MM.1S (cell line): Measurements from ENCODE around the gene PTPRE.

ENCODE experiments used
- DNase-seq: peaks from one replicate; pipeline ENCODE4 v3.0.0-alpha.2; 2015
- H2AFZ ChIP-seq: fragments of 300-600 bp; sonication (generic); 2 replicates; pipeline ENCODE4 v1.6.0; 2016; ENCODE audit warnings: antibody characterized with exemption, low read length
- H3F3A ChIP-seq: fragments of 300-600 bp; sonication (generic); 2 replicates; pipeline ENCODE4 v1.6.1; 2016; ENCODE audit warnings: mild to moderate bottlenecking, antibody characterized with exemption, low read length, moderate library complexity, mixed read lengths; ENCODE audit not compliant: insufficient read depth
- H3K27ac ChIP-seq: fragments of 300-600 bp; sonication (generic); 2 replicates; pipeline ENCODE4 v1.5.1; 2016; ENCODE audit warnings: mild to moderate bottlenecking, low read length
- H3K27me3 ChIP-seq: fragments of 300-600 bp; sonication (generic); replicated peaks from 2 replicates; pipeline ENCODE4 v1.6.0; 2016; ENCODE audit warnings: low read length; ENCODE audit not compliant: insufficient read depth
- H3K36me3 ChIP-seq: fragments of 300-600 bp; sonication (generic); replicated peaks from 2 replicates; pipeline ENCODE4 v1.6.1; 2016; ENCODE audit warnings: mild to moderate bottlenecking, low read length, mixed read lengths; ENCODE audit not compliant: insufficient read depth
- H3K4me1 ChIP-seq: fragments of 300-600 bp; sonication (generic); 2 replicates; pipeline ENCODE4 v1.6.1; 2016; ENCODE audit warnings: low read length, mixed read lengths
- H3K4me2 ChIP-seq: fragments of 300-600 bp; sonication (generic); 2 replicates; pipeline ENCODE4 v1.6.0; 2016; ENCODE audit warnings: low read depth, low read length
- H3K4me3 ChIP-seq: fragments of 300-600 bp; sonication (generic); 2 replicates; pipeline ENCODE4 v1.5.1; 2016; ENCODE audit warnings: low read length, mixed read lengths
- H3K79me2 ChIP-seq: fragments of 300-600 bp; sonication (generic); 2 replicates; pipeline ENCODE4 v1.6.1; 2016; ENCODE audit warnings: mixed run types, low read length, mixed read lengths
- H3K9ac ChIP-seq: fragments of 300-600 bp; sonication (generic); 2 replicates; pipeline ENCODE4 v1.6.1; 2016; ENCODE audit warnings: low read length, mixed read lengths
- H3K9me2 ChIP-seq: fragments of 300-600 bp; sonication (generic); replicated peaks from 2 replicates; pipeline ENCODE4 v1.6.1; 2016; ENCODE audit warnings: mild to moderate bottlenecking, low read length, mixed read lengths; ENCODE audit not compliant: insufficient read depth
- H3K9me3 ChIP-seq: fragments of 300-600 bp; sonication (generic); replicated peaks from 2 replicates; pipeline ENCODE4 v1.6.1; 2016; ENCODE audit warnings: mild to moderate bottlenecking, low read length, mixed read lengths; ENCODE audit not compliant: insufficient read depth
- H4K20me1 ChIP-seq: fragments of 300-600 bp; sonication (generic); 2 replicates; pipeline ENCODE4 v1.6.1; 2016; ENCODE audit warnings: mild to moderate bottlenecking, low read length, moderate library complexity, mixed read lengths; ENCODE audit not compliant: insufficient read depth
- EZH2 ChIP-seq: fragments of 300-600 bp; sonication (generic); optimal IDR thresholded peaks from 2 replicates; pipeline ENCODE3; 2017; ENCODE audit warnings: low read depth, mild to moderate bottlenecking, antibody characterized with exemption, low read length, mixed read lengths
- EZH2phosphoT487 ChIP-seq: fragments of 300-600 bp; sonication (generic); IDR thresholded peaks from 2 replicates; pipeline ENCODE4 v1.6.1; 2018; ENCODE audit warnings: antibody characterized with exemption, low read length
- TF ChIP-seq, protein P1 (sequence below): fragments of 300-600 bp; sonication (generic); IDR thresholded peaks from 2 replicates; pipeline ENCODE4 v1.5.1; 2016; ENCODE audit warnings: antibody characterized with exemption, low read length, mixed read lengths

Gene PTPRE

DNA sequence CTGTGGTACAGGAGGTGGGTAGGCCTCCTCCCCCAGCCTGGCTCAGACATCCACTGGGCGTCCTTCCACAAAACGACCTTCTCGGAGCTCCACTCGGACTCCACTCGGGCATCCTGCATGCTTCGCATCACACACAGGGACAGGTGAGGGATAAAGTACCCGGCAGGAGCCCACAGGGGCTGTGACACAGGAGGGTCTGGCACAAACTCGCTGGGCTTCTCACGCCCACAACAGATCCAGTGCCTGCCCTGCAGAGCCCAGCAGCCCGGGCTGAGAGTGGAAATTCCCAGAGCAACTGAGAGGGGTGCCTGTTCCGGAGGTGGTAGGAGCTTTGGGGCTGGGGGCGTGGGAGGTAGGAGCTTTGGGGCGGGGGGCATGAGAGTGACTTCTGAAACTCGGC lies 110.9 kb downstream of the PTPRE start:
- TF ChIP-seq, protein P1, sequence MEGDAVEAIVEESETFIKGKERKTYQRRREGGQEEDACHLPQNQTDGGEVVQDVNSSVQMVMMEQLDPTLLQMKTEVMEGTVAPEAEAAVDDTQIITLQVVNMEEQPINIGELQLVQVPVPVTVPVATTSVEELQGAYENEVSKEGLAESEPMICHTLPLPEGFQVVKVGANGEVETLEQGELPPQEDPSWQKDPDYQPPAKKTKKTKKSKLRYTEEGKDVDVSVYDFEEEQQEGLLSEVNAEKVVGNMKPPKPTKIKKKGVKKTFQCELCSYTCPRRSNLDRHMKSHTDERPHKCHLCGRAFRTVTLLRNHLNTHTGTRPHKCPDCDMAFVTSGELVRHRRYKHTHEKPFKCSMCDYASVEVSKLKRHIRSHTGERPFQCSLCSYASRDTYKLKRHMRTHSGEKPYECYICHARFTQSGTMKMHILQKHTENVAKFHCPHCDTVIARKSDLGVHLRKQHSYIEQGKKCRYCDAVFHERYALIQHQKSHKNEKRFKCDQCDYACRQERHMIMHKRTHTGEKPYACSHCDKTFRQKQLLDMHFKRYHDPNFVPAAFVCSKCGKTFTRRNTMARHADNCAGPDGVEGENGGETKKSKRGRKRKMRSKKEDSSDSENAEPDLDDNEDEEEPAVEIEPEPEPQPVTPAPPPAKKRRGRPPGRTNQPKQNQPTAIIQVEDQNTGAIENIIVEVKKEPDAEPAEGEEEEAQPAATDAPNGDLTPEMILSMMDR: no peak
- TF ChIP-seq EZH2 (no peak), EZH2phosphoT487 (no peak)
- H3K9ac ChIP-seq: peak overlapping the region; percentile 40; the same call in 1 of the 2 replicates
- H3K9me3 ChIP-seq: no peaks in the 10 kb centered on the region
- H3F3A ChIP-seq: no peaks in the 10 kb centered on the region
- peak overlapping the region; percentile 54; the same call in 1 of the 2 replicates for H3K4me2 ChIP-seq
- H4K20me1 ChIP-seq: no peaks in the 10 kb centered on the region
- no peak overlapping the region; the same call in 1 of the 2 replicates for H2AFZ ChIP-seq
- H3K27ac ChIP-seq: no peak overlapping the region
- no peaks in the 10 kb centered on the region for H3K36me3 ChIP-seq
- no peaks in the 10 kb centered on the region for H3K9me2 ChIP-seq
- peak overlapping the region; percentile 45; the same call in 1 of the 2 replicates for H3K4me3 ChIP-seq
- H3K4me1 ChIP-seq: no peaks in the 10 kb centered on the region
- H3K79me2 ChIP-seq: no peaks in the 10 kb centered on the region
- H3K27me3 ChIP-seq: no peaks in the 10 kb centered on the region
- DNase-seq: no peak

DNA sequence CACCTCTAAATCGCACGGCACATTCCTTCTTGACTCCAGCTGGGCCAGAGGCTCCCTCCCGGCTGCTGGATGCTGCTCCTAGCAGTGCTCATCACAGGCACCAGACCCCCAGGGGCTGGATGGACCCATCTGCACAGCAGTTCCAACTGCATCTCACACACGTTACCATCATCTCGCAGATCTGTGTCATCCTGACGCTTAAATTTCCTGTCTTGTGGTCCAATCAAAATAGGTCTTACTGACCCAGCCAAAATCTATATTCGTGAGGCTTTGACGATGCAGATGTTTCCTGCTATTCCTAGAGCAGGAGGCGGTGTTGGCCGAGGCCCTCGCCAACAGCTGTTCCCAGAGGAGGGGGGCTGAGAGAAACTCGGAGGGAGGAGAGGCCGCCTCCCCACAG lies 111.3 kb downstream of the PTPRE start:
- H3K27me3 ChIP-seq: no peaks in the 10 kb centered on the region
- H3K4me2 ChIP-seq: peak overlapping the region; percentile 54
- H3K4me3 ChIP-seq: peak overlapping the region; percentile 45; the same call in 1 of the 2 replicates
- TF ChIP-seq, protein P1: no peak
- TF ChIP-seq EZH2phosphoT487 (no peak), EZH2 (no peak)
- H3K4me1 ChIP-seq: no peaks in the 10 kb centered on the region
- no peaks in the 10 kb centered on the region for H3K9me2 ChIP-seq
- no peaks in the 10 kb centered on the region for H3K9me3 ChIP-seq
- DNase-seq: peak; percentile 45
- no peak overlapping the region for H3K27ac ChIP-seq
- H3F3A ChIP-seq: no peaks in the 10 kb centered on the region
- H3K36me3 ChIP-seq: no peaks in the 10 kb centered on the region
- H2AFZ ChIP-seq: peak overlapping the region; percentile 20; the same call in 1 of the 2 replicates
- H3K9ac ChIP-seq: peak overlapping the region; percentile 40; the same call in 1 of the 2 replicates
- no peaks in the 10 kb centered on the region for H4K20me1 ChIP-seq
- no peaks in the 10 kb centered on the region for H3K79me2 ChIP-seq

DNA sequence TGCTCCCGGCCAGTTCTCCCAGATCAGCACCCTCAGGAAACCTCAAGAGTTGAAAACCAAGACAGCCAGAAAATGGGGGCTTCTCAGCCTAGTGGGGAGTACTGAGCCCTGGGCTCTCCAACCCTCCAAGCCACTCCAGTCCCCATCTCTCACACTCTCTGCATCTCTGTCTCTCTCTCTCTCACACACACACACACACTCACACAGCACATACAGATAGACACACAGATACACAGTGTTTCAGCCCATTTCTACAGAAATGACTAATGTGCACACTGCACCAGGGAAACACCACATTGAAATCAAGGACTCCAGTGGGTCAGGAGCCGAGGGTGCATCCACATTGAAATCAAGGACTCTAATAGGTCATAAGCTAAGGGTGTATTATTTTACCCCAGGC lies 111.8 kb downstream of the PTPRE start:
- no peaks in the 10 kb centered on the region for H3F3A ChIP-seq
- no peak overlapping the region for H3K27ac ChIP-seq
- H3K9me2 ChIP-seq: no peaks in the 10 kb centered on the region
- peak overlapping the region; percentile 20; the same call in 1 of the 2 replicates for H2AFZ ChIP-seq
- H3K4me3 ChIP-seq: no peak overlapping the region
- peak overlapping the region; percentile 19; the same call in 1 of the 2 replicates for H3K9ac ChIP-seq
- H3K27me3 ChIP-seq: no peaks in the 10 kb centered on the region
- H3K4me2 ChIP-seq: peak overlapping the region; percentile 54
- H3K79me2 ChIP-seq: no peaks in the 10 kb centered on the region
- TF ChIP-seq, protein P1: no peak
- no peak for TF ChIP-seq EZH2phosphoT487
- no peak for TF ChIP-seq EZH2
- H3K36me3 ChIP-seq: no peaks in the 10 kb centered on the region
- no peaks in the 10 kb centered on the region for H3K9me3 ChIP-seq
- no peaks in the 10 kb centered on the region for H4K20me1 ChIP-seq
- no peak for DNase-seq
- H3K4me1 ChIP-seq: no peaks in the 10 kb centered on the region
